Measurements from ENCODE around the gene SCP2.

The SCP2 gene

GRCh38 chr1:53075206-53075605 lies 148.1 kb downstream of the SCP2 start:
- Histone ChIP-seq H3K4me3 (ENCODE audit: insufficient read depth, low read length, poor library complexity, severe bottlenecking) (no peak overlapping the region), H3K27me3 (ENCODE audit: low read length) (no peaks in the 10 kb centered on the region), H3K9me3 (ENCODE audit: insufficient read depth, low read length) (no peaks in the 10 kb centered on the region), H3K9me2 (replicated peaks; ENCODE audit: insufficient read depth, low read length) (no peaks in the 10 kb centered on the region), H3K79me2 (ENCODE audit: insufficient read depth, low read length) (no peaks in the 10 kb centered on the region), H4K20me1 (ENCODE audit: low read depth, low read length) (no peaks in the 10 kb centered on the region), H3K36me3 (ENCODE audit: low read length) (no peaks in the 10 kb centered on the region), H3K27ac (ENCODE audit: low read depth, low read length) (no peak overlapping the region), H3F3A (ENCODE audit: insufficient read depth) (no peaks in the 10 kb centered on the region), H3K4me2 (ENCODE audit: low read depth, low read length, poor library complexity, severe bottlenecking) (no peak overlapping the region), H2AFZ (ENCODE audit: low read depth, low read length, severe bottlenecking) (no peak overlapping the region), H3K9ac (ENCODE audit: low read length) (no peak overlapping the region)
- TF ChIP-seq CTCF (IDR thresholded peaks at IDR 0.05; ENCODE audit: insufficient read depth, low read length, poor library complexity, severe bottlenecking) (no peak), EZH2phosphoT487 (conservative IDR thresholded peaks at IDR 0.05; ENCODE audit: low read length) (no peak)

DNA sequence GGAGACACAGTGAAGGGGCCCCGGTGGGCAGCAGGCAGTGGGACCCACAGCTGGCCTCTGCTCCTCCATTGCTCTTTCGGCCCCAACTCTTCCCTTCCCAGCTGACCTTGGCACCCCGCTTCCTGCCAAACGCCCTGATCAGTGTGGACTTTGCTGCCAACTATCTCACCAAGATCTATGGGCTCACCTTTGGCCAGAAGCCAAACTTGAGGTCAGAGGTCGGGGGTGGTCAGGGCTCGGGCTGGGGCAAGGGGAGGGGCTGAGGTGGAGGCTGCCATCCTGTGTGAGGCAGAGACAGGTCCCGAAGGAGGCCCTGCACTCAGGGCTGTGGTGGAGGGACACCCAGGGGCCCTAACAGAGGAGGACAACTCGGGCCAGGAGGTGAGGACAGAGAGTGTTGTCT lies 148.7 kb downstream of the SCP2 start:
- Histone ChIP-seq H3F3A (ENCODE audit: insufficient read depth) (no peaks in the 10 kb centered on the region), H3K4me3 (ENCODE audit: insufficient read depth, low read length, poor library complexity, severe bottlenecking) (no peak overlapping the region), H3K4me2 (ENCODE audit: low read depth, low read length, poor library complexity, severe bottlenecking) (no peak overlapping the region), H4K20me1 (ENCODE audit: low read depth, low read length) (no peaks in the 10 kb centered on the region), H3K9me3 (ENCODE audit: insufficient read depth, low read length) (no peaks in the 10 kb centered on the region), H3K27me3 (ENCODE audit: low read length) (no peaks in the 10 kb centered on the region), H3K27ac (ENCODE audit: low read depth, low read length) (no peak overlapping the region), H3K9me2 (replicated peaks; ENCODE audit: insufficient read depth, low read length) (no peaks in the 10 kb centered on the region), H3K79me2 (ENCODE audit: insufficient read depth, low read length) (no peaks in the 10 kb centered on the region), H2AFZ (ENCODE audit: low read depth, low read length, severe bottlenecking) (no peak overlapping the region), H3K9ac (ENCODE audit: low read length) (no peak overlapping the region), H3K36me3 (ENCODE audit: low read length) (no peaks in the 10 kb centered on the region)
- no peak for TF ChIP-seq EZH2phosphoT487 (conservative IDR thresholded peaks at IDR 0.05; ENCODE audit: low read length)
- TF ChIP-seq CTCF (IDR thresholded peaks at IDR 0.05; ENCODE audit: insufficient read depth, low read length, poor library complexity, severe bottlenecking) = no peak

- TF ChIP-seq CTCF (IDR thresholded peaks at IDR 0.05; ENCODE audit: insufficient read depth, low read length, poor library complexity, severe bottlenecking) (no peak), EZH2phosphoT487 (conservative IDR thresholded peaks at IDR 0.05; ENCODE audit: low read length) (no peak)
- Histone ChIP-seq H3K4me2 (ENCODE audit: low read depth, low read length, poor library complexity, severe bottlenecking) (no peak overlapping the region), H4K20me1 (ENCODE audit: low read depth, low read length) (no peaks in the 10 kb centered on the region), H2AFZ (ENCODE audit: low read depth, low read length, severe bottlenecking) (no peak overlapping the region), H3K9ac (ENCODE audit: low read length) (no peak overlapping the region), H3K36me3 (ENCODE audit: low read length) (no peaks in the 10 kb centered on the region), H3K27me3 (ENCODE audit: low read length) (no peaks in the 10 kb centered on the region), H3K9me3 (ENCODE audit: insufficient read depth, low read length) (no peaks in the 10 kb centered on the region), H3K27ac (ENCODE audit: low read depth, low read length) (no peak overlapping the region), H3K9me2 (replicated peaks; ENCODE audit: insufficient read depth, low read length) (no peaks in the 10 kb centered on the region), H3K79me2 (ENCODE audit: insufficient read depth, low read length) (no peaks in the 10 kb centered on the region), H3F3A (ENCODE audit: insufficient read depth) (no peaks in the 10 kb centered on the region), H3K4me3 (ENCODE audit: insufficient read depth, low read length, poor library complexity, severe bottlenecking) (no peak overlapping the region)
Observed at GRCh38 chr1:53076165-53076564, 149.1 kb downstream of the SCP2 start.
